Measurements from ENCODE around the gene PIH1D1.
A peak's percentile ranks its signal among the peaks of the same experiment; 100 is the strongest.

Gene PIH1D1

DNA sequence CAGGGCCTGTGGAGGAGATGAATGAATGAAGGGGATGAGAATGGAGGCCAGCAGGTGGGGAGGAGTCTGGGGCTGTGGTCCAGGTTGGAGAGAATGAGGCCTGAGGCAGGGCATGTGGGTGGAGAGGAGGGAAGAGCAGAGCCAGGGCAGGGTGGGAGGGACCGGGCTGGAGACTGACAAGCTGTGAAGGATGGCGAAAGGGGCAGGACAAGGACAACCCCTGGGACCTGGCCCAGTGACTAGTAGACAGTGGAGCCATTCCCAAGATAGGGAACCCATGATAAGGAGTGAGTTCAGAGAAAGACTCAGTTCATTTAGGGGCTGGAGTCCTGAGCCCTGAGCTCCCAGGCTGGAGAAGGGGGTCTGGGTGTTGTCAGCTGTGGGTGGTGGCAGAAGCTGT is 31.4 kb downstream of the PIH1D1 start:
- no peak for DNase-seq (ENCODE audit: low spot score)

DNA sequence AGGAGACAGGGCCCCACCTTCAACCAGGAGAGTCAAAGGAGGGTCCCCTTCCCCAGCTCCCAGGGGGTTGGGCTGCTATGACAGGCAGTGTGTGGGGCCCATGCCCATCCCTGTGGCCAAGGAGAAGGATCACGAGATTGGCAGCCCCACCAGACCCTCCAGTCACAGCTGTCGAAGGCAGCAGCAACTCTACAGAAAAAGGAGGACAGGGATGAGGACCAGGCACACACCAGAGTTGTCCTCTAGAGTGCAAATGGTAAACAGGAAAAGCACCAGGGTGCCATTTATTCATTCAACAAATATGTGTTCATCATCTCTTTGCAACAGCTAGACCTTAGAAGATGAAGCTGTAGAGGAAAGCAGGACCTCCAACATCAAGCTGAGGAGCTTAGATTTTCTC is 32.4 kb downstream of the PIH1D1 start:
- DNase-seq (ENCODE audit: low spot score), result no peak

DNA sequence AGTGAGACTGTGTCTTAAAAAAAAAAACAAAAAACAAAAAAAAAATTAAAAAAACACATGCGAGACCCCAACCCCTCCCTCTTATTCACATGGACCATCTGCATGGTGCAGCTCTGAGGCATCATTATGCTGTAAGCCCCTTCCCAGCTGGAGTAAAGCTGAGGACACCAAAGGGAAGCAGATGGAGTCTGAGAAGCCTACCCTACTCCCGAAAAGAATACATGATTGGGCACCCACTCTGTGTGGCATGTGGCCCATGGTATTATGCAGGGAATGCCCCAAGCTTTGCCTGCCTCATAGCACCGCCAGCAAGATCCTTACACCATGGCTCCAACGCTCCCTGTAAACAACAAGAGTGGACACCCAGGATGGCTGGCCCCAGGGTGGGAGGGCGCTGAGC is 33.1 kb downstream of the PIH1D1 start:
- DNase-seq (ENCODE audit: low spot score), result no peak

DNA sequence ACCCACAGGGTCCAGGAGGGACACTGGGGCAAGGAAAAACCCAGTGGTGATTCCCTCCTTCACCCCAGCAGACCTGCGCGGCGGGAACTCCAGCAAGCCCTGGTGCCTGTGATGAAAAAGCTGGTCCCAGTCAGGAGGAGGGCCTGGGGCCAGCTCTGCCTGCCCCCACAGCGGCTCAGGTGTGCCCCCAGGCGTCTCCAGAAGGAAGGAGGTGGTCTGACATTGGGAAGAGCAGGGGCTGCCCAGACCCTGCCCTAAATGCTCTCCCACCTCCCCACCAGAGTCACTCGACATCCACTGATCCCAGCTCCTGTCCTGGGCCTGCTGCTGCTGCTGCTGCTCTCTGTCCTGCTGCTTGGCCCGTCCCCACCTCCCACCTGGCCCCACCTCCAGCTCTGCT is 34.5 kb downstream of the PIH1D1 start:
- DNase-seq (ENCODE audit: low spot score), result no peak

DNA sequence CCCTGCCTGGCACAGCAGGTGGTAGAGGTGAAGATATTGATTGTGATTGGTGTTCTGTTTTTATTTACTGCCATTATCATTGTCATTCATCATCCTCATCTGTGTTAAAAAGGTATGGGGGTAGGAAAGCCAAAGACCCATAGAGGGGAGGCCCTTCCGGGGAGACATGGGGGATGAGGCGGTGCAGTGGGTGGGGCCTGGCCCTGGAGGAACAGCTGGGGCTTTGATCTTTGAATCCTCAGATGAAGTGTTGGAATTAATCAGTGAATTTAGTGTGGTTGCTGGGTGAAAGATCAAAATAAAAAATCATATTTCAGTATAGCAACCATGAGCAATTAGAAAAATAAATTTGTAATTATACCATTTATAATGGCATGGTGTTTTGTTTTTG is 35.8 kb downstream of the PIH1D1 start:
- DNase-seq (ENCODE audit: low spot score), result no peak

DNA sequence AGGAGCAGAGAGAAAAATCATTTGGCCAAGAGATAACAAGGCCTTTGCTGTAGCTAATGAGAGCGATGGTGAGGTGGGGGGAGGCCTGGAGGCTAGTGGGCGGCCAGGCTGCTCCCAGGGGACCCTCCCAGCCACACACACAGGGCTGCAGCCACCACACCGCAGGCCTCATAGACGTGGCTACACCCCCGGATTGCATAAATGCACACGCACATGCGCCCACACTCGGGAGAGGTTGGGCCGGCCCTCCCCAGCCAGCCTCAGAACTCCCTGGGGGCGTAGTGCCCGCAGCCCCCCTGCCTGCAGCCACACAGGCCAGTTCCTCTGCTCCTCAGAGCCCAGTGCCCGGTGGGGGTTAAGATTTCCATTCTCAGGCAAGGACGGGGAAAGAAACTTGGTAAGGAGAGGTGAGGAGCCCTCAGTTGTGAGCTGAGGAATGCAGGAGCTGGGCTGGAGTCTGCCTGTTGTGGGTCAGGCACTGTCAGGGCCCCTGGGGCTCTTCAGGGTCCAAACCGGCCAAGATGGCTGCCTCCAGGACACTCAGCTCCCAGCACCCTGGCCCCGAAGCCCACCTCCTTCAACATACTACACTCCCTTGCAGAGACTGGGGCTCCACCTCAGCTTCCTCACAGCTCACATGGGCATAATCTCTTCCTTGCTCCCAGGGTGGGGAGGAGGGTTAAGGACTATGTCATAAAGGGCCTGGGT is 36.4 kb downstream of the PIH1D1 start:
- DNase-seq (ENCODE audit: low spot score), result no peak

DNA sequence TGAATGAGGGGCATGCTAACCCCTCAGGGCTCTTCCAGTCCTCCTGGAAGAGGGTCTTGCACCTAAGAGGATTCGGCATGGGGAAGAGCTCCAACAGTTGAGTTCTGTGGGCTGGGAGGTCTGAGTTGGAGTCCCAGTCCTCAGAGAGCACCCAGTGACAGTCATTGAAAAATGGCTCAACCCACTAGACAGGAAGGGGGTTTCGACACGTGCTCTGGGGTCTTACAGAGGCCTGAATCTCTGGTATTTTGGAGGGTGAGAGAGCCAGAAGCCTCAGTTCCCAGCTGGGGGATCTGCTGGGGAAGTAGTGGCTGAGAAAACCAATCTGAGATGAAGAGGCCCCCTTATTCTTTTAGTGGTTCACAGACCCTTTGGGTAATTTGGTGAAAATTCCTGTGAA is 37.4 kb downstream of the PIH1D1 start:
- DNase-seq (ENCODE audit: low spot score), result no peak

DNA sequence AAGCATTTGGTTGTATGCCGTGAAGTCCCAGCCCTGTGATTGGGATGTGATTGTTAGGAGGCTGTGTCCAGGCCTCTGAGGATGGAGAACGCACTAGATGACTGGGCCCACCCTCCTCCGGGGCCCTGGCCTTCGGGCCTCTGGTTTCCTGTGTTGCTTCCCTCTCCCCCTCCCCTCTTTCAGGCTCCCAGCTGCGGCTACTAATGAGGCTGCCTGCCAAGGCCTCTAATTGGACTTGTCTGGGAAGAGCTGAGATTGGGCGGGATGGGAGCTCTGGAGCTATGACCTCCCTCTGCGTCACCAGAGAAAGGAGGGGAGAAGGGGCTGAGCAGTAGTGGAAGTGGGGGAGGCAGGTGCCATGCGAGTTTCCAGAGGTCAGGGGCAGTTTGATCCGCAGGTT is 38.3 kb downstream of the PIH1D1 start:
- DNase-seq (ENCODE audit: low spot score), result no peak

DNA sequence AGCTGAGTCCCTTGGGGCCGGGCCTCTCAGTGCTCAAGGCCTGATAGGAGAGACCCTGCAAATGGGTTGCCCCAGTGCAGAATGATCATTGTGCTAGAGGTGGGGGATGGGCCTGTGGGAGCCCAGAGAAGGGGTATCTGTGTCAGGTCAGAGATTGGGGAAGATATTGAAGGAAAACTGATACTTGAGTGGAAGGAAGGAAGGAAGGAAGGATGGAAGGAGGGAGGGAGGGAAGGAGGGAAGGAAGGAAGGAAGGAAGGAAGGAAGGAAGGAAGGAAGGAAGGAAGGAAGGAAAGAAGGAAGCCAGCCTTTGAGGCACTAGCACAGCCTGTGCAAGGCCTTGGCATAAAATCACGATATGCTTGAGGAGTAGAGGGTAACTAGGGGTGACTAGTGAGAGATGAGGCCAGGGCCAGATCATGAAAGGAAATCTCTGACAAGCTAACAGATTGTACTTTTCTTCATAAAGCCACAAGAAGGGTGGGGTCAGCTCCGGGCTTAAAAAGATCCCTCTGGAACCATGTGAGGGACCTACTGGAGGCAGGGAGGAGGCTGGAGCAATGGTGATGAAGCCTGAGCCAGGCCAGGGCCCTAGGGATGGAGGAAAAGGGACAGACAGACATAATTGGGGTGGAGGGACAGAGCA is 39.8 kb downstream of the PIH1D1 start:
- no peak for DNase-seq (ENCODE audit: low spot score)

DNA sequence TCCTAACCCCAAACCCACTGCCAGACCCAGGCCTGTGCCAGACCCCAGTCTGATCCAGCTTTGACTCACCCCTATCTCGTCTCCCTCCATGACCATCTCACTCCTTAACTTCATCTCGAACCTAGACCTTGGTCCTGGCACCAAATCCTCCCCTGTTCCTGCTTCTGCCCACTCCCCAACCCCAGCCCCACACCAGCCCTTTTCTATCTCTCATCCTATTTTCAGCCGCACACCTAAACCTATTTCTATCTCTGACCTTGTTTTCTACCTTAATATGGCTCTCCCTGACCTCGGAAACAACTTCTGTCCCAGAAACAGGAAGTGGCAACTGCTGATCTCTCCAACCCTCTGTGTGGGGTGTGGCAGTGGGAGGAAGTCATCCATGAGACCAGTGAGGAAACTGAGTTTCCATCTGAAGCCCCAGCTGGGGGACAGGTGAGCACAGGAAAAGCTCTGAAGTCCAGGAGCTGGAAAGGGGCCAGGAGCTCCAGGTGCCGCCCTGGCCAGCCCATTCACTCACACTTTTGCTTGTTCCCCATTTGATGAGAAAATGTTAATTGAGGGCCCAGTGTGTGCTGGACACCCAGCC is 42.1 kb downstream of the PIH1D1 start:
- peak; percentile 4 for DNase-seq (ENCODE audit: low spot score)

DNA sequence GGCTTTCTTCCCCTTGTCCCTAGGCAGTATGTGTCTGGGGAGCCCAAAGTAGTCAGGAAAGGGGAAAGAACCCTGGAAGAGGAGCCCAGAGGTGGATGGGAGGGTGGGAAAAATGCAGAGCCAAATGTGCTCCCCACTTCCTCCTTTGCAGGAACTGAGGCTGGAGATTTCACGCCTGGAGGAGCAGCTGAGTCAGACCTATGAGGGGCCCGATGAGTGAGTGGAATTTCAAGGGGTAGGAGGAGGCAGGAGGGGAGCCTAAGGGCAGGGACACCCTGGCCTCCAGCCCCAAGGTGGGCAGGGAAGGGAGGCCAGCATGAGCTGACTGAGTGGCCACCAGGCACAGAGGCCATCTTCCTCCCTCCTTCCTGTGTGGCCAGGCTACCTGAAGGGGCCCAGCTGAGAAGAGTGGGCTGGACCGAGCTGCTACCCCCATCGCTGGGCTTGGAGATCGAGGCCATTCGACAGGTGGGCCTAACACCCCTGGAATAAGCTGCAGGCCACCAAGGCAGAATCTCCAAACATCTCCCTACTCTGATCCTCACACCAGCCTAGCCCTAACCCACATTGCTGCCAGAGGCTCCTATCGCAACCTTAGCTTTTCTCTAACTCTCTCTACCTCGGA is 42.7 kb downstream of the PIH1D1 start:
- DNase-seq (ENCODE audit: low spot score), result peak; percentile 8

DNA sequence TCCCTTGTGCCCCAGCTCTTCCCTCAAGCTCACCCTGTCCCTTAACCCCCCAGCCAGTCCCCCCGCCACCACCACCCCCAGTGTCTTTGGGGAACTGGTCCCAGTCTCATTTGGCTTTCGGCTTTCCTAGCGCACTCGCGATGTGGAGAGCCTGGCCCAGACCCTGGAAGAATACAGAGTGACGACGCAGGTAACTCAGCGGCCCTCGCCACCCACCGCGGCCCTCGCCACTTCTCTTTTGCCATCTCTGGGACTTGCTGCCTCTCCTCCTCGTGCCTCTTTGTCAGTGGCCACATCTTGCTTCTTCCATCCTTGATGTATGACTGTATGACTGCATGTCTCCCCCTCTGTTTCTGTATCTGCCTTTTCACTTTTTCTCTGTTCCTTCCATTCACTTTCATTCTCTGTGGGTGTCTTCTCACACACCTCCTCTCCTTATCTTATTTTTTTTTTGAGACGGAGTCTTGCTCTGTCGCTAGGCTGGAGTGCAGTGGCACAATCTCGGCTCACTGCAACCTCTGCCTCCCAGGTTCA is 44.1 kb downstream of the PIH1D1 start:
- no peak for DNase-seq (ENCODE audit: low spot score)

DNA sequence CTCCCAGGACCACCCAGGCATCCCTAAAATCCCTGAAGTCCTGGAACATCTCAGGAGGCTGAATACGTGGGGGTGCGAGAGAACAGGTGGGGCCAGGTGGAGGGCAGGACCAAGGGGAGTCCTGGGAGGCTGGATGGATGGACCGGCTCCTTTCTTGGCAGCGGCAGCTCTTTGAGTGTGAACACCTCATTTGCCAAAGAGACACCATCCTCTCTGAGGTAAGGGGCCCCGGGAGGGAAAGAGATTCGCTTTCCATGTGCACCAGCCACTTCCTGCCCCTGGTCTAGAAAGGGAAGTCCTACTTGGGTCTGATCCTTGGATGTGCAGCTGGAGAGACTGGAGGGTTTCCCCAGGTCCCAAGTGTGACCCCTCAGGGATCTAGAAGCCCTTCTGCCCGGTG is 44.5 kb downstream of the PIH1D1 start:
- DNase-seq (ENCODE audit: low spot score), result peak; percentile 3

DNA sequence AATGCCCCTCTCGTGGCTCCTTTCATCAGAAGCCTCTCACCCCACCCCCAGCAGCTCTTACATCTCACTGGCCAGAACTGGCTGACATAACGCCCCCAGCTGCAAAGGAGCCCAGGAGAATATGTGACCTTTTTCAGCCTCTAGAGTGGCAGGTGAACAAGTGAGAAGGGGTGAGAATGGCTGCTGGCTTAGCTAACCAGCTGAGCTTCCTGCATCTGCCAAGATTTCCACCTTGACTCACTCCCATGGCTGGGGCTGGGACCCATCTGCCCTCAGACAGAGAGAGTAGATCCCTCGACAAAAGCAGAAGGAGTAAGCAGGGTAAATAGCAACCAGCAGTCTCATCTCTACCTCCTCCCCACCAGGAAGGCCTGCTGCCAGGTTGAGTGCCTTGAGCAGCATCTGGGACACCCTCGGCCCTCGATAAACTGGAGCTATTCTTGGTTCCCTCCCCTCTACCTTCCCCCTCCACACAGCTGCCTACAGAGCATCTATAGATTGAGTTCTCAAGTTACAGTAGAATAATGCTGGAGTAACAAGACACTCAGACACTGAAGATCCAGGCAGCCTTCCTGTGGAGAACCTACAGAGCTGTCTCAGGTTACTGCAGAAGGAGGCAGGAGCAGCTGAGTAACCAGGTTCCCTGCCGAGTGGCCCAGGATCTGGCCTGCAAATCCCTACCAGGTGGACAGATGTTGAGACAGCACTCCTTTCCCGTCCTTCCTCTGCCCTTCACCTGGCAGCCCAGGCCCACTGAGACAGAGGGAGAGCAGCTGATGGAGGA is 48.0 kb downstream of the PIH1D1 start:
- DNase-seq (ENCODE audit: low spot score), result peak; percentile 78

DNA sequence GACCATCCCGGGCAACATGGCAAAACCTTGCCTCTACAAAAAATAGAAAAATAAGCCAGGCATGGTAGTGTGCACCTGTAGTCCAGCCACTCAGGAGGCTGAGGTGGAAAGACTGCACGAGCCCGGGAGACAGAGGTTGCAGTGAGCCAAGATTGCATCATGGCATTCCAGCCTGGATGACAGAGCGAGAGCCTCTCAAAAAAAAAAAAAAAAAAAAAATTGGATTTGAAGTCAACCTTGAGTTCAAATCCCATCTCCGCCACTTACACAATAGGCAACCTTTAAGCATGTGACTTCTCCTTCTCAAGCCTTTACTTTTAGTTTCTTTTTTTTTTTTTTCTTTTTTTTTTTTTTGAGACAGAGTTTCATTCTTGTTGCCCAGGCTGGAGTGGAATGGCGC is 51.6 kb downstream of the PIH1D1 start:
- no peak for DNase-seq (ENCODE audit: low spot score)

DNA sequence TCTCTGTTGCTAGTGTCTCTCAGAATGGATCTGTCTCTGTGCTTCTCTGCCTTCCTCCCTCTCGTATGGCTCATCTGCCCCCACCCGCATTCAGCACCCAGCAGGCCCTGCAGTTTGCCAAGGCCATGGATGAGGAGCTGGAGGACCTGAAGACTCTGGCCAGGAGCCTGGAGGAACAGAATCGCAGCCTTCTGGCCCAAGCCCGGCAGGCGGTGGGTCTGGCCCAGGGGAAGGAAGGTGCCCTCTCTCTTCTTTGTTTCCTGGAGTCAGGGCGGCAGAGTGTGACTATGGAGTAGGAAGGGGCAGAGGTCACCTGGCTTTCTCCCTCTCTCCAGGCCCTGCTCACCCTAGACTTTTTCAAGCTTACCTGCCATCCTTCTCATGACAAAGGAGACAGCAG is 52.7 kb downstream of the PIH1D1 start:
- DNase-seq (ENCODE audit: low spot score), result peak; percentile 5

DNA sequence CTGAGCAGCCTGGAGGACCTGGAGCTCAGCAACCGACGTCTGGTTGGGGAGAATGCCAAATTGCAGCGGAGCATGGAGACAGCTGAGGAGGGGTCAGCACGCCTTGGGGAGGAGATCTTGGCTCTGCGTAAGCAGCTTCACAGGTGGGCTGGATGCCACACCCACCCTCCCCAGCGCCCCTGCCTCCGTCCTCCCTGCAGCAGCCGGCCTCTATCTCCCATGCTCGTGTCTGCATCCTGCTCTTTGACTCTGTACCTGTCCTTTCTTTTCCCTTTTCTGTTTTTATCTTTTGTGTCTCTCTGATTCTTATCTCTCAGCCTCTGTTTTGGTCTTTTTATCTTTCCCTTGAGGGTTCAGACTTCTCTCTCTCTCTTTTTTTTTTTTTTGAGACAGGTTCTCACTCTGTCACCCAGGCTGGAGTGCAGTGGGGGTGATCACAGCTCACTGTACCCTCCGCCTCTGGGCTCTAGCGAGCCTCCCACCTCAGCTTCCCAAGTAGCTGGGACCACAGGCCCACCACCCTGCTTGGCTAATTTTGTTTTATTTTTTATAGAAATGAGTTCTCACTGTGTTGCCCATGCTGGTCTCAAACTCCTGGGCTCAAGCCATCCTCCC is 53.5 kb downstream of the PIH1D1 start:
- DNase-seq (ENCODE audit: low spot score), result peak; percentile 7

DNA sequence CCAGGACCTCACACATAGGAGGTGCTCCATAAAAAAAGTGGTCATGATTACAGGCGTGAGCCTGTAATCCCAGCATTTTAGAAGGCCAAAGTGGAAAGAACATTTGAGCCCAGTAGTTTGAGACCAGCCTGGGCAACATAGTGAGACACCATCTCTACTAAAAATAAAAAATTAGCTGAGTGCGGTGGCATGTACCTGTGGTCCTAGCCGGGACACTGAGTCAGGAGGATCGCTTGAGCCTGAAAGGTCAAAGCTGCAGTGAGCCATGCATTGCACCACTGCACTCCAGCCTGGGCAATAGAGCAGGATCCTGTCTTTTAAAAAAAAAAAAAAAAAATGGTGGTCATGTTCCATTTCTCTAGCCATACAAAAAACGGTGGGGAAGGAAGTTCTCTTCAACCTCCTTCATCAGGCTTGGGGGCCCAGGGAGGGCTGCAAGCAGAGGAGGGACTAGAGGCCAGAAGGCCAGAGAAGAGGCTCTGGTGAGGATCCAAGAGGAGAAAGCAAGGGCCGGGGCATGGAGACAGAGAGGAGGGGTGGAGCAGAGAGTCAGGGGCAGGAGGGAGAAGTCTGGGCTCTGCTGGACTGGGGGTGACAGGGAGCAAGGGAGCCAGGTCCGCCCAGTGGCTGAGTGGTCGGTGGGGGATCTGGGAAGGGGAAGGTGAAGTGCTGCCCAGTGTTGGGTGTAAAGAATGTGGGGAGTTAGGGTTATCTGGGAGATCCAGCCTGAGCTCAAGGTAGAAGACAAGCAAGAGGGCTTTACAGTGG is 54.7 kb downstream of the PIH1D1 start:
- DNase-seq (ENCODE audit: low spot score), result peak; percentile 4

All from iPS-NIHi11 (cell line).